ENCODE results near the gene VCPKMT.

- TF ChIP-seq ZNF274 (IDR thresholded peaks at IDR 0.05; ENCODE audit: low read depth, low read length) (no peak), YY1 (IDR thresholded peaks at IDR 0.05; ENCODE audit: insufficient read depth, insufficient read length) (no peak)
Measured at GRCh38 chr14:50103558-50103957, 12.8 kb downstream of the VCPKMT start.

All from NT2/D1 (cell line).